HepG2 (cell line): ENCODE measurements around the gene HRH2. TPM values are rescaled to one million over a fixed set of nuclear protein-coding genes. Genes with fewer than 3 reads are reported as not detected.

Source experiments
- CHD4 ChIP-seq: fragments of 200-600 bp; sonication (generic); IDR thresholded peaks from 2 replicates; pipeline ENCODE4 v1.7.0; 2017; ENCODE audit warnings: mild to moderate bottlenecking, low read length, borderline replicate concordance
- HOXA3 ChIP-seq: sonication (generic); formaldehyde crosslinking; IDR thresholded peaks from 2 replicates; pipeline ENCODE4 v1.5.0; 2020; ENCODE audit warnings: missing genetic modification reagents
- PCBP1 ChIP-seq: fragments of 200-400 bp; formaldehyde crosslinking; IDR thresholded peaks from 2 replicates; pipeline ENCODE4 v1.6.1; 2017; ENCODE audit warnings: mild to moderate bottlenecking, low read depth, low read length, borderline replicate concordance
- POLR2A ChIP-seq, 2 experiments: IDR thresholded peaks; 2 replicates each; pipeline ENCODE4 v1.6.1; 2011; ENCODE audit warnings: low read depth in 2 of 2, low read length in 2 of 2, mild to moderate bottlenecking in 1 of 2, moderate library complexity in 1 of 2; ENCODE audit not compliant: insufficient read depth in 1 of 2
- REPIN1 ChIP-seq: sonication (generic); formaldehyde crosslinking; IDR thresholded peaks from 2 replicates; pipeline ENCODE4 v1.8.0; 2022; ENCODE audit warnings: missing genetic modification reagents, low read depth, mild to moderate bottlenecking, borderline replicate concordance
- STAG1 ChIP-seq: sonication (generic); formaldehyde crosslinking; IDR thresholded peaks from 2 replicates; pipeline ENCODE4 v1.4.0; 2020; ENCODE audit warnings: missing genetic modification reagents
- TMF1 ChIP-seq: sonication (generic); formaldehyde crosslinking; IDR thresholded peaks from 2 replicates; pipeline ENCODE4 v1.8.1; 2022; ENCODE audit warnings: low read depth, missing genetic modification reagents
- TOE1 ChIP-seq: sonication (generic); formaldehyde crosslinking; IDR thresholded peaks from 2 replicates; pipeline ENCODE4 v1.4.0; 2020; ENCODE audit warnings: mild to moderate bottlenecking, missing genetic modification reagents
- ZNF143 ChIP-seq: sonication (generic); formaldehyde crosslinking; IDR thresholded peaks from 2 replicates; pipeline ENCODE4 v1.4.0; 2020; ENCODE audit warnings: missing genetic modification reagents
- polyA plus RNA-seq, 8 experiments: library from polyadenylated mRNA; depleted of rRNA in 3 of 8; stranded (reverse) in 7 of 8; unstranded in 1 of 8; fragments of >200 nt; fragmentation: Illumina TruSeq in 4 of 8; extraction: Trizol in 4 of 8; gene quantifications; 2 replicates each; pipeline versions ENCODE4 v1.2.1 to v1.2.3, GENCODE V29; 2011 to 2016; ENCODE audit warnings: low read depth in 4 of 8, missing spikeins in 1 of 8, mixed read lengths in 1 of 8; ENCODE audit not compliant: insufficient read depth in 1 of 8
- total RNA-seq, 5 experiments: library from RNA; depleted of rRNA; stranded (reverse); fragments of >200 nt; fragmentation: Illumina TruSeq; extraction: Trizol; gene quantifications; 2 replicates each; pipeline ENCODE4 v1.2.3, GENCODE V29; 2016; ENCODE audit warnings: low read depth in 1 of 5
- TF ChIP-seq, protein P1 (sequence below): sonication (generic); formaldehyde crosslinking; IDR thresholded peaks from 2 replicates; pipeline ENCODE4 v1.9.0; 2021; ENCODE audit warnings: mild to moderate bottlenecking, missing genetic modification reagents
- TF ChIP-seq, protein P2 (sequence below): IDR thresholded peaks from 2 replicates; pipeline ENCODE4 v1.6.1; 2016; ENCODE audit warnings: low read depth, missing genetic modification reagents, missing compliant biosample characterization
- TF ChIP-seq, protein P3 (sequence below): sonication (generic); formaldehyde crosslinking; IDR thresholded peaks from 2 replicates; pipeline ENCODE4 v1.9.0; 2021; ENCODE audit warnings: missing genetic modification reagents, mild to moderate bottlenecking, borderline replicate concordance
- TF ChIP-seq, protein P4 (sequence below): IDR thresholded peaks from 2 replicates; pipeline ENCODE4 v1.4.0; 2020; ENCODE audit warnings: mild to moderate bottlenecking, missing genetic modification reagents

Gene HRH2
- total and polyA plus RNA-seq, 2 of the 13 experiments (the other 11 are each of a cell fraction or from before 2014, with no cell fraction given) = not detected

DNA sequence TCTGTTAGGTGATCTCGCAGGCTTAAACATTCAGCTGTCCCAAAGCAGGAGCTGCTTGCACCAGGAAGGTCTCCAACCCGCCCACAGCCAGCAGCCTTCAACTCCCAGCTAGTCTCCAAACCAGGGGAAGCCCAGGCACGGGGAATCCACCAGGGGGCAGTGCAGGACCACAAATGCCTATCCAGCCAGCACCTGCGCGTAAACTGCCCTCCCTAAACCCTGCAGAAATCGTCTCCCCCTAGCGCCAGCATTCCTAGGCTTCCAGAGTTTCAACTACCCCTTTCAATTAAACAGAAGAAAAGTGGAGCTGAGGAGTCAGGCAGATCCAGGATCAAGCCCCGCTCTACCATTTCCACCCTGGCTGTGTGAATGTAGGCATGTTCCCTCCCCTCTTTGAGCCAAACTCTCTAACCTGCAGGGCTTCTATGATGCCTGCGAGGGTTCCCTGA is 72.0 kb downstream of the HRH2 start (continued):
- TF ChIP-seq TOE1 (no peak), HOXA3 (CRISPR knock-in tag) (0 out of 2 replicates have a peak, but pooled peaks have one; percentile 27), POLR2A (IDR thresholded peaks at IDR 0.05; ENCODE audit: insufficient read depth in 1 of 2, low read depth in 2 of 2, low read length in 2 of 2) (no peak), STAG1 (peak; percentile 100), PCBP1 (no peak), TMF1 (CRISPR knock-in tag) (no peak), CHD4 (no peak), ZNF143 (CRISPR knock-in tag) (no peak), REPIN1 (CRISPR knock-in tag) (peak; percentile 59; the same call in 1 of the 2 replicates)
- TF ChIP-seq, protein P1, sequence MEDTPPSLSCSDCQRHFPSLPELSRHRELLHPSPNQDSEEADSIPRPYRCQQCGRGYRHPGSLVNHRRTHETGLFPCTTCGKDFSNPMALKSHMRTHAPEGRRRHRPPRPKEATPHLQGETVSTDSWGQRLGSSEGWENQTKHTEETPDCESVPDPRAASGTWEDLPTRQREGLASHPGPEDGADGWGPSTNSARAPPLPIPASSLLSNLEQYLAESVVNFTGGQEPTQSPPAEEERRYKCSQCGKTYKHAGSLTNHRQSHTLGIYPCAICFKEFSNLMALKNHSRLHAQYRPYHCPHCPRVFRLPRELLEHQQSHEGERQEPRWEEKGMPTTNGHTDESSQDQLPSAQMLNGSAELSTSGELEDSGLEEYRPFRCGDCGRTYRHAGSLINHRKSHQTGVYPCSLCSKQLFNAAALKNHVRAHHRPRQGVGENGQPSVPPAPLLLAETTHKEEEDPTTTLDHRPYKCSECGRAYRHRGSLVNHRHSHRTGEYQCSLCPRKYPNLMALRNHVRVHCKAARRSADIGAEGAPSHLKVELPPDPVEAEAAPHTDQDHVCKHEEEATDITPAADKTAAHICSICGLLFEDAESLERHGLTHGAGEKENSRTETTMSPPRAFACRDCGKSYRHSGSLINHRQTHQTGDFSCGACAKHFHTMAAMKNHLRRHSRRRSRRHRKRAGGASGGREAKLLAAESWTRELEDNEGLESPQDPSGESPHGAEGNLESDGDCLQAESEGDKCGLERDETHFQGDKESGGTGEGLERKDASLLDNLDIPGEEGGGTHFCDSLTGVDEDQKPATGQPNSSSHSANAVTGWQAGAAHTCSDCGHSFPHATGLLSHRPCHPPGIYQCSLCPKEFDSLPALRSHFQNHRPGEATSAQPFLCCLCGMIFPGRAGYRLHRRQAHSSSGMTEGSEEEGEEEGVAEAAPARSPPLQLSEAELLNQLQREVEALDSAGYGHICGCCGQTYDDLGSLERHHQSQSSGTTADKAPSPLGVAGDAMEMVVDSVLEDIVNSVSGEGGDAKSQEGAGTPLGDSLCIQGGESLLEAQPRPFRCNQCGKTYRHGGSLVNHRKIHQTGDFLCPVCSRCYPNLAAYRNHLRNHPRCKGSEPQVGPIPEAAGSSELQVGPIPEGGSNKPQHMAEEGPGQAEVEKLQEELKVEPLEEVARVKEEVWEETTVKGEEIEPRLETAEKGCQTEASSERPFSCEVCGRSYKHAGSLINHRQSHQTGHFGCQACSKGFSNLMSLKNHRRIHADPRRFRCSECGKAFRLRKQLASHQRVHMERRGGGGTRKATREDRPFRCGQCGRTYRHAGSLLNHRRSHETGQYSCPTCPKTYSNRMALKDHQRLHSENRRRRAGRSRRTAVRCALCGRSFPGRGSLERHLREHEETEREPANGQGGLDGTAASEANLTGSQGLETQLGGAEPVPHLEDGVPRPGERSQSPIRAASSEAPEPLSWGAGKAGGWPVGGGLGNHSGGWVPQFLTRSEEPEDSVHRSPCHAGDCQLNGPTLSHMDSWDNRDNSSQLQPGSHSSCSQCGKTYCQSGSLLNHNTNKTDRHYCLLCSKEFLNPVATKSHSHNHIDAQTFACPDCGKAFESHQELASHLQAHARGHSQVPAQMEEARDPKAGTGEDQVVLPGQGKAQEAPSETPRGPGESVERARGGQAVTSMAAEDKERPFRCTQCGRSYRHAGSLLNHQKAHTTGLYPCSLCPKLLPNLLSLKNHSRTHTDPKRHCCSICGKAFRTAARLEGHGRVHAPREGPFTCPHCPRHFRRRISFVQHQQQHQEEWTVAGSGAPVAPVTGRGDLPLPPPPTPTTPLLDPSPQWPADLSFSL (CRISPR knock-in tag) = no peak
- TF ChIP-seq, protein P2, sequence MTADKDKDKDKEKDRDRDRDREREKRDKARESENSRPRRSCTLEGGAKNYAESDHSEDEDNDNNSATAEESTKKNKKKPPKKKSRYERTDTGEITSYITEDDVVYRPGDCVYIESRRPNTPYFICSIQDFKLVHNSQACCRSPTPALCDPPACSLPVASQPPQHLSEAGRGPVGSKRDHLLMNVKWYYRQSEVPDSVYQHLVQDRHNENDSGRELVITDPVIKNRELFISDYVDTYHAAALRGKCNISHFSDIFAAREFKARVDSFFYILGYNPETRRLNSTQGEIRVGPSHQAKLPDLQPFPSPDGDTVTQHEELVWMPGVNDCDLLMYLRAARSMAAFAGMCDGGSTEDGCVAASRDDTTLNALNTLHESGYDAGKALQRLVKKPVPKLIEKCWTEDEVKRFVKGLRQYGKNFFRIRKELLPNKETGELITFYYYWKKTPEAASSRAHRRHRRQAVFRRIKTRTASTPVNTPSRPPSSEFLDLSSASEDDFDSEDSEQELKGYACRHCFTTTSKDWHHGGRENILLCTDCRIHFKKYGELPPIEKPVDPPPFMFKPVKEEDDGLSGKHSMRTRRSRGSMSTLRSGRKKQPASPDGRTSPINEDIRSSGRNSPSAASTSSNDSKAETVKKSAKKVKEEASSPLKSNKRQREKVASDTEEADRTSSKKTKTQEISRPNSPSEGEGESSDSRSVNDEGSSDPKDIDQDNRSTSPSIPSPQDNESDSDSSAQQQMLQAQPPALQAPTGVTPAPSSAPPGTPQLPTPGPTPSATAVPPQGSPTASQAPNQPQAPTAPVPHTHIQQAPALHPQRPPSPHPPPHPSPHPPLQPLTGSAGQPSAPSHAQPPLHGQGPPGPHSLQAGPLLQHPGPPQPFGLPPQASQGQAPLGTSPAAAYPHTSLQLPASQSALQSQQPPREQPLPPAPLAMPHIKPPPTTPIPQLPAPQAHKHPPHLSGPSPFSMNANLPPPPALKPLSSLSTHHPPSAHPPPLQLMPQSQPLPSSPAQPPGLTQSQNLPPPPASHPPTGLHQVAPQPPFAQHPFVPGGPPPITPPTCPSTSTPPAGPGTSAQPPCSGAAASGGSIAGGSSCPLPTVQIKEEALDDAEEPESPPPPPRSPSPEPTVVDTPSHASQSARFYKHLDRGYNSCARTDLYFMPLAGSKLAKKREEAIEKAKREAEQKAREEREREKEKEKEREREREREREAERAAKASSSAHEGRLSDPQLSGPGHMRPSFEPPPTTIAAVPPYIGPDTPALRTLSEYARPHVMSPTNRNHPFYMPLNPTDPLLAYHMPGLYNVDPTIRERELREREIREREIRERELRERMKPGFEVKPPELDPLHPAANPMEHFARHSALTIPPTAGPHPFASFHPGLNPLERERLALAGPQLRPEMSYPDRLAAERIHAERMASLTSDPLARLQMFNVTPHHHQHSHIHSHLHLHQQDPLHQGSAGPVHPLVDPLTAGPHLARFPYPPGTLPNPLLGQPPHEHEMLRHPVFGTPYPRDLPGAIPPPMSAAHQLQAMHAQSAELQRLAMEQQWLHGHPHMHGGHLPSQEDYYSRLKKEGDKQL (CRISPR knock-in tag) = no peak
- TF ChIP-seq, protein P3, sequence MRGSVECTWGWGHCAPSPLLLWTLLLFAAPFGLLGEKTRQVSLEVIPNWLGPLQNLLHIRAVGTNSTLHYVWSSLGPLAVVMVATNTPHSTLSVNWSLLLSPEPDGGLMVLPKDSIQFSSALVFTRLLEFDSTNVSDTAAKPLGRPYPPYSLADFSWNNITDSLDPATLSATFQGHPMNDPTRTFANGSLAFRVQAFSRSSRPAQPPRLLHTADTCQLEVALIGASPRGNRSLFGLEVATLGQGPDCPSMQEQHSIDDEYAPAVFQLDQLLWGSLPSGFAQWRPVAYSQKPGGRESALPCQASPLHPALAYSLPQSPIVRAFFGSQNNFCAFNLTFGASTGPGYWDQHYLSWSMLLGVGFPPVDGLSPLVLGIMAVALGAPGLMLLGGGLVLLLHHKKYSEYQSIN (CRISPR knock-in tag) = no peak
- TF ChIP-seq, protein P4, sequence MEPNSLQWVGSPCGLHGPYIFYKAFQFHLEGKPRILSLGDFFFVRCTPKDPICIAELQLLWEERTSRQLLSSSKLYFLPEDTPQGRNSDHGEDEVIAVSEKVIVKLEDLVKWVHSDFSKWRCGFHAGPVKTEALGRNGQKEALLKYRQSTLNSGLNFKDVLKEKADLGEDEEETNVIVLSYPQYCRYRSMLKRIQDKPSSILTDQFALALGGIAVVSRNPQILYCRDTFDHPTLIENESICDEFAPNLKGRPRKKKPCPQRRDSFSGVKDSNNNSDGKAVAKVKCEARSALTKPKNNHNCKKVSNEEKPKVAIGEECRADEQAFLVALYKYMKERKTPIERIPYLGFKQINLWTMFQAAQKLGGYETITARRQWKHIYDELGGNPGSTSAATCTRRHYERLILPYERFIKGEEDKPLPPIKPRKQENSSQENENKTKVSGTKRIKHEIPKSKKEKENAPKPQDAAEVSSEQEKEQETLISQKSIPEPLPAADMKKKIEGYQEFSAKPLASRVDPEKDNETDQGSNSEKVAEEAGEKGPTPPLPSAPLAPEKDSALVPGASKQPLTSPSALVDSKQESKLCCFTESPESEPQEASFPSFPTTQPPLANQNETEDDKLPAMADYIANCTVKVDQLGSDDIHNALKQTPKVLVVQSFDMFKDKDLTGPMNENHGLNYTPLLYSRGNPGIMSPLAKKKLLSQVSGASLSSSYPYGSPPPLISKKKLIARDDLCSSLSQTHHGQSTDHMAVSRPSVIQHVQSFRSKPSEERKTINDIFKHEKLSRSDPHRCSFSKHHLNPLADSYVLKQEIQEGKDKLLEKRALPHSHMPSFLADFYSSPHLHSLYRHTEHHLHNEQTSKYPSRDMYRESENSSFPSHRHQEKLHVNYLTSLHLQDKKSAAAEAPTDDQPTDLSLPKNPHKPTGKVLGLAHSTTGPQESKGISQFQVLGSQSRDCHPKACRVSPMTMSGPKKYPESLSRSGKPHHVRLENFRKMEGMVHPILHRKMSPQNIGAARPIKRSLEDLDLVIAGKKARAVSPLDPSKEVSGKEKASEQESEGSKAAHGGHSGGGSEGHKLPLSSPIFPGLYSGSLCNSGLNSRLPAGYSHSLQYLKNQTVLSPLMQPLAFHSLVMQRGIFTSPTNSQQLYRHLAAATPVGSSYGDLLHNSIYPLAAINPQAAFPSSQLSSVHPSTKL = no peak
